ENCODE results near the gene POLR3E. TPM values are rescaled to one million over a fixed set of nuclear protein-coding genes. Genes with fewer than 3 reads are reported as not detected.
"Not testable (repeated sequence)": the region's sequence is repeated elsewhere in the genome, so short reads cannot be mapped to it uniquely, and the experiment has no call there.

Gene POLR3E
- total and polyA plus RNA-seq, 4 donors: 13.1 to 36.7 (median 30.6) TPM

- H3K36me3 ChIP-seq (ENCODE audit: control insufficient read depth in 1 of 2, insufficient read depth in 2 of 2, low read length in 1 of 2): peaks cover 2 to 4% of the 10 kb centered on the region in 2 donors
- H3K4me3 ChIP-seq (ENCODE audit: low read length in 2 of 2): no peak overlapping the region
- H3K27me3 ChIP-seq (ENCODE audit: control insufficient read depth in 1 of 2, insufficient read depth in 2 of 2, low read length in 1 of 2): no peaks in the 10 kb centered on the region
- WGBS, 2 donors: 97 to 100% methylated on average over 2 of the region's 2 CpGs
- no peaks in the 10 kb centered on the region for H3K9me3 ChIP-seq (ENCODE audit: control insufficient read depth, low read length)
- DNase-seq (no peak), ATAC-seq (ENCODE audit: low FRiP score) (no peak)
- intact Hi-C loops (cut with DNase I): no loop called here
- H3K4me1 ChIP-seq (ENCODE audit: control insufficient read depth in 1 of 2, insufficient read depth in 2 of 2, low read length in 2 of 2): peaks cover 0 to 2% of the 10 kb centered on the region in 2 donors
- no peak overlapping the region for H3K27ac ChIP-seq (ENCODE audit: low read depth in 1 of 2, low read length in 2 of 2)
These were observed 69.2 kb downstream of the POLR3E start for GRCh38 chr16:22366371-22366770.

DNA sequence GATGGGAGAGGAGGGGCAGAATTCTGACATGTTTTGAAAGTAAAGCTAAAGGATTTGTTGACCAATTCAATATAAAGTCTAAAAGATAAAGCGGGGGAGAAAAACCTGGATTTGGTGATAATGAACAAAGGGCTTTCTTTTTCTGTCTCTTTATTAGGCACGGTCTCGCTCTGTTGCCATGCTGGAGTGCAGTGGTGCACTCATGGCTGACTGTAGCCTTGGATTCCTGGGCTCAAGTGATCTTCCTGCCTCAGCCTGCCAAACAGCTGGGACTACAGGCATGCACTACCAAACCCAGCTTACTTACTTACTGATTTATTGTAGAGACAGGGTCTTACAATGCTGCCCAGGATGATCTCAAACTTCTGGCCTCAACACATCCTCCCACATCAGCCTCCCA lies 69.7 kb downstream of the POLR3E start:
- H3K4me1 ChIP-seq (ENCODE audit: control insufficient read depth in 1 of 2, insufficient read depth in 2 of 2, low read length in 2 of 2): peaks cover 0 to 2% of the 10 kb centered on the region in 2 donors
- H3K27ac ChIP-seq (ENCODE audit: low read depth in 1 of 2, low read length in 2 of 2): no peak overlapping the region
- no peaks in the 10 kb centered on the region for H3K9me3 ChIP-seq (ENCODE audit: control insufficient read depth, low read length)
- no peak overlapping the region for H3K4me3 ChIP-seq (ENCODE audit: low read length in 2 of 2)
- H3K36me3 ChIP-seq (ENCODE audit: control insufficient read depth in 1 of 2, insufficient read depth in 2 of 2, low read length in 1 of 2): peaks cover 1 to 4% of the 10 kb centered on the region in 2 donors
- 93 to 96% methylated on average over 3 of the region's 3 CpGs for WGBS, 2 donors
- no peaks in the 10 kb centered on the region for H3K27me3 ChIP-seq (ENCODE audit: control insufficient read depth in 1 of 2, insufficient read depth in 2 of 2, low read length in 1 of 2)
- DNase-seq (no peak), ATAC-seq (ENCODE audit: low FRiP score) (no peak)
- intact Hi-C loops (cut with DNase I): no loop called here

DNA sequence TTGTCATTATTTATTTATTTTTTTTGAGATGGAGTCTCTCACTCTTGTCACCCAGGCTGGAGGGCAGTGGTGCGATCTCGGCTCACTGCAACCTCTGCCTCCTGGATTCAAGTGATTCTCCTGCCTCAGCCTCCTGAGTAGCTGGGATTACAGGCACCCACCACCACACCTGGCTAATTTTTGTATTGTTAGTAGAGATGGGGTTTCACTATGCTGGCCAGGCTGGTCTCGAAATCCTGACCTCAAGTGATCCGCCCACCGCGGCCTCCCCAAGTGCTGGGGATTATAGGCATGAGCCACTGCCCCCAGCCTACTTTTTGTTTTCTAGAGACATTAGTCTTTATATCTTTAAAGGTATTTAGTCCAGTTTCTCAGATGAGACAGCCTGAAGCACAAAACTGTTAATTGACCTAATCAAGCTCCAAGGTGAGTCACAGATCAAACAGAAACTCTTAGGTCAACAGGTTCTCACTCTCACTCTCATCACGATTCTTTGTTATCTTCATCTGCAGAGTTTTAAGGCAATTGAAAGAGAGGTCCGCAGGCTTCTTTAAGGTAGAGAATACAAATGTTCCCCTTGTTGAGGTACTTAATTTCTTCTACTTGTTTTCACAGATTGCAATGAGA lies 71.1 kb downstream of the POLR3E start:
- H3K9me3 ChIP-seq (ENCODE audit: control insufficient read depth, low read length); H3K36me3 ChIP-seq (ENCODE audit: control insufficient read depth in 1 of 2, insufficient read depth in 2 of 2, low read length in 1 of 2); H3K27ac ChIP-seq (ENCODE audit: low read depth in 1 of 2, low read length in 2 of 2); H3K4me1 ChIP-seq (ENCODE audit: control insufficient read depth in 1 of 2, insufficient read depth in 2 of 2, low read length in 2 of 2); H3K27me3 ChIP-seq (ENCODE audit: control insufficient read depth in 1 of 2, insufficient read depth in 2 of 2, low read length in 1 of 2); DNase-seq; intact Hi-C loops (cut with DNase I); H3K4me3 ChIP-seq (ENCODE audit: low read length in 2 of 2); ATAC-seq (ENCODE audit: low FRiP score): not testable (repeated sequence)
- WGBS, 2 donors: 94 to 95% methylated on average over 8 of the region's 8 CpGs

GRCh38 chr16:22369221-22369811 lies 72.1 kb downstream of the POLR3E start:
- Histone ChIP-seq H3K36me3 (ENCODE audit: control insufficient read depth in 1 of 2, insufficient read depth in 2 of 2, low read length in 1 of 2) (peaks cover 0 to 1% of the 10 kb centered on the region in 2 donors), H3K4me3 (ENCODE audit: low read length in 2 of 2) (no peak overlapping the region), H3K27me3 (ENCODE audit: control insufficient read depth in 1 of 2, insufficient read depth in 2 of 2, low read length in 1 of 2) (no peaks in the 10 kb centered on the region), H3K27ac (ENCODE audit: low read depth in 1 of 2, low read length in 2 of 2) (peak overlapping the region; percentile 11 to 33), H3K9me3 (ENCODE audit: control insufficient read depth, low read length) (no peaks in the 10 kb centered on the region), H3K4me1 (ENCODE audit: control insufficient read depth in 1 of 2, insufficient read depth in 2 of 2, low read length in 2 of 2) (peaks cover 0 to 6% of the 10 kb centered on the region in 2 donors)
- ATAC-seq (ENCODE audit: low FRiP score) (no peak), DNase-seq (no peak)
- 23 to 28% methylated on average over 3 of the region's 3 CpGs for WGBS, 2 donors
- intact Hi-C loops (cut with DNase I): no loop called here

DNA sequence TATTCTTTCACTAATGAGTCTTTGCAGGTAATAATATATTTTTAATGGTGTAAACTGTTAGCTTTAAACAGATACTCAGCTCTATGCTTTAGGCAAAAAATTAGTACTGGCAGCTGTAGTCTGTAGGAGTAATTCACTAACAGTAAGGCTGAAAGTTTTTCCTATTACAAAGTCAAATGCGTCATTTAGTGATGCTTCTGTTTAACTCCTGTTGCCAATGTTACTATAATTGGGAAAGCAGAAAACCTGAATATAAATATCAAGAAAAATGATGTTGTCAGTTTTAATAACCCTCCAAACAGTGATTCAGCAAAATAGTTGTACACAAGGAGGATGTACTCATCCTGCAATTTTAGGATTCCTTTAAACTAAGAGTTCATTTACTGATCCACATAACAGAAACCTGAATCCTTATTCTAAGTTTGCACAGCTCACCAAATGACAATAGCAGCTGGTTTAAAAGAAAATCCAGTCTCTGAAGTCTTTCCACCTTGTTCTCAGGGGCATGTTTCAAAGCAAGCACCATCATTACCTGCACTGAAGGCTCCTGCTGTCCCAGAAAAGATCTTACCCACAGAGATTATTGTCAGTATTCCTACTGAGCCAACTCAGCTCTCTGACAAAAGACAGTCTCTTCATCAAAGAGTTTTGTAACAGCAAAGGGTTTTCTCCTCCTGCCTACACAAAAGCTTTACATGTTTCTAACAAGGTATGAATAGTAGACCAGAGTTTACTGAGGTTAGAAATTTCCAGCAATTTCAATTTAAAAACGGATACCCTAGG lies 73.0 kb downstream of the POLR3E start:
- no peak overlapping the region for H3K4me3 ChIP-seq (ENCODE audit: low read length in 2 of 2)
- H3K9me3 ChIP-seq (ENCODE audit: control insufficient read depth, low read length): no peaks in the 10 kb centered on the region
- ATAC-seq (ENCODE audit: low FRiP score): no peak
- WGBS, 2 donors: 33 to 38% methylated on average over 2 of the region's 2 CpGs
- H3K27ac ChIP-seq (ENCODE audit: low read depth in 1 of 2, low read length in 2 of 2): peak overlapping the region; percentile 23 to 78
- peaks cover 0 to 6% of the 10 kb centered on the region in 2 donors for H3K4me1 ChIP-seq (ENCODE audit: control insufficient read depth in 1 of 2, insufficient read depth in 2 of 2, low read length in 2 of 2)
- no peaks in the 10 kb centered on the region for H3K36me3 ChIP-seq (ENCODE audit: control insufficient read depth in 1 of 2, insufficient read depth in 2 of 2, low read length in 1 of 2)
- DNase-seq: no peak
- H3K27me3 ChIP-seq (ENCODE audit: control insufficient read depth in 1 of 2, insufficient read depth in 2 of 2, low read length in 1 of 2): no peaks in the 10 kb centered on the region
- intact Hi-C loops (cut with DNase I): loop anchor here in 1 of 2 donors (5.0 kb wide), 1 partner anchor 52 kb away; no protein-coding TSS in a partner anchor

DNA sequence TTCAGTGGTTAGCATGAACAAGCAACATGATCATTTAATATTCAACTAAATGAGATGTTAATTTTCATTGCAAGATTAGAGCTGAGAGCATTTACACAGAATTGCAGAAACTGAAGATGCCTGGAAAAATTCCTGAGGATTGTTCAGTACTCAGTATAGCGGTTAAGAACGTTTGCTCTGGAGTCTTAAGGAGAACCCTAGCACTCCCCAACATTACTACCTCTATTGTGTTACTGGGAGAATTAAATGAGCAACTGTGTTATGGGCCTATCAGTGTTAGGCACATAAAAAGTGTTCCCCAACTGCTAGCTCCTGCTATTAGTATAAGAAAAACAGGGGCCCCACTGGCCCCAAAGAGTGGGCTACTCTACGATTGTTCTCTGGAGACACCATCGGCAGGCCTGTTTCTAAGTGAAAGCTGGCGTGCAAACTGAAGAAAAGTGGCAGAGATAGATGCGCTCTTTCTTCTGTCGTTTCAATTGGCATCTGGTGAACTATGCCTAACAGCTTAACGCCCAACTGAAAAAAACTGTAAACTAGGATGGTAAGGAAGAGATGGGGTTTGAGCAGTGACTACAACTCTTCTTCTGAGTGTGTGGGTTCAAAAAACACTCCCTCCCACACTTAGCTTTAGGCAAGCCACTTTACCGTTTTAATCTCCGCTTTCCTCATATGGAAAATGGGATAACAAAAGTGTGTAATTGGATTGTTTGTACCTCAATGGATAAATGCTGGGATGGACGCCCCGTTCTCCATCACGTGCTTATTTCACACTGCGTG lies 75.9 kb downstream of the POLR3E start:
- no peaks in the 10 kb centered on the region for H3K27me3 ChIP-seq (ENCODE audit: control insufficient read depth in 1 of 2, insufficient read depth in 2 of 2, low read length in 1 of 2)
- peak overlapping the region; percentile 85 to 86 for H3K4me3 ChIP-seq (ENCODE audit: low read length in 2 of 2)
- no peaks in the 10 kb centered on the region for H3K36me3 ChIP-seq (ENCODE audit: control insufficient read depth in 1 of 2, insufficient read depth in 2 of 2, low read length in 1 of 2)
- intact Hi-C loops (cut with DNase I): loop anchor here in 1 of 2 donors (5.0 kb wide), 1 partner anchor 49 kb away; no protein-coding TSS in a partner anchor
- peaks cover 0 to 6% of the 10 kb centered on the region in 2 donors for H3K4me1 ChIP-seq (ENCODE audit: control insufficient read depth in 1 of 2, insufficient read depth in 2 of 2, low read length in 2 of 2)
- ATAC-seq (ENCODE audit: low FRiP score) (no peak), DNase-seq (no peak)
- WGBS, 2 donors: 7 to 8% methylated on average over 14 of the region's 14 CpGs
- no peak overlapping the region for H3K27ac ChIP-seq (ENCODE audit: low read depth in 1 of 2, low read length in 2 of 2)
- H3K9me3 ChIP-seq (ENCODE audit: control insufficient read depth, low read length): no peaks in the 10 kb centered on the region

DNA sequence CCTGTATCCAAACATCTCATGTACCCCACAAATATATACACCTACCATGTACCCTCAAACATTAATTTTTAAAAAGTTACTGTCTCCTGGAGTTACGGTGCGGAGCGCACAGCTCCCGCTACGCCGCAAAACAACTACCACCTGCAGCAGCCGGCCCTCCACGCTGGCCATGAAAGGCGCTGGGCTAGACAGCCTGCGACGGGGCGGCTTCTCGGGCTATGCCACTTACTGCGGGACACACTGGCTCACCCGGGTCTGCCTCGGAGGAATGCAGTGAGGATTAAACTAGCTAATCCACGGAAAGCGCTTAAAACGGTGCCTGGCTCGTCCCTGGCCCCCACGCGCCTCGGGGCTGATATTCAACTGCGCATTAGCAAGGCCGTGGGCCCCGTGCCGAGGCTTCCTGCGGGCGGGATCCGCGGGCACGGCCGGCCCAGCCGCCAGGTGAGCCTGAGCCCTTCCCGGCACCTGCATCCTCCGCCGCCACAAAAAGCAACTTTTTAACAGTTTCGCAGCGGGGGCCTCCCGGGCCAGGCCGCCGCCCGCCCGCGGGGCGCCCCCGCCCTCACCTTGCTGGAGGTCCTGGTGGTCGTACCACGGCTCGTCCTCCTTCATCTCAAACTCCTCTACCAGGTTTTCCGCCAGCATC lies 76.6 kb downstream of the POLR3E start:
- Histone ChIP-seq H3K36me3 (ENCODE audit: control insufficient read depth in 1 of 2, insufficient read depth in 2 of 2, low read length in 1 of 2) (no peaks in the 10 kb centered on the region), H3K4me3 (ENCODE audit: low read length in 2 of 2) (peak overlapping the region; percentile 85 to 86), H3K27ac (ENCODE audit: low read depth in 1 of 2, low read length in 2 of 2) (peak overlapping the region in 1 of 2 donors; percentile 30), H3K27me3 (ENCODE audit: control insufficient read depth in 1 of 2, insufficient read depth in 2 of 2, low read length in 1 of 2) (no peaks in the 10 kb centered on the region), H3K4me1 (ENCODE audit: control insufficient read depth in 1 of 2, insufficient read depth in 2 of 2, low read length in 2 of 2) (peaks cover 0 to 6% of the 10 kb centered on the region in 2 donors), H3K9me3 (ENCODE audit: control insufficient read depth, low read length) (no peaks in the 10 kb centered on the region)
- ATAC-seq (ENCODE audit: low FRiP score) (peak; percentile 48), DNase-seq (peak; percentile 64 to 83)
- intact Hi-C loops (cut with DNase I): loop anchor here in 1 of 2 donors (5.0 kb wide), 1 partner anchor 49 kb away; no protein-coding TSS in a partner anchor
- 1% methylated on average over 51 of the region's 51 CpGs for WGBS, 2 donors

Data from aorta (tissue), 5 donors.